ENCODE results near the gene ATP2A1.
A peak's percentile ranks its signal among the peaks of the same experiment; 100 is the strongest.

Gene ATP2A1

GRCh38 chr16:28878083-28878926 is at the start of gene ATP2A1:
Gene ATP2A1 (plus strand): TSS chr16:28878488. CDS start chr16:28878672, 184 bp downstream.
- DNase-seq (ENCODE audit: low spot score), result no peak

- DNase-seq (ENCODE audit: low spot score), result no peak
These were observed 48.5 kb upstream of the ATP2A1 start for GRCh38 chr16:28829747-28830146.

- DNase-seq (ENCODE audit: low spot score), result no peak
These were observed 47.8 kb upstream of the ATP2A1 start for GRCh38 chr16:28830531-28830930.

DNA sequence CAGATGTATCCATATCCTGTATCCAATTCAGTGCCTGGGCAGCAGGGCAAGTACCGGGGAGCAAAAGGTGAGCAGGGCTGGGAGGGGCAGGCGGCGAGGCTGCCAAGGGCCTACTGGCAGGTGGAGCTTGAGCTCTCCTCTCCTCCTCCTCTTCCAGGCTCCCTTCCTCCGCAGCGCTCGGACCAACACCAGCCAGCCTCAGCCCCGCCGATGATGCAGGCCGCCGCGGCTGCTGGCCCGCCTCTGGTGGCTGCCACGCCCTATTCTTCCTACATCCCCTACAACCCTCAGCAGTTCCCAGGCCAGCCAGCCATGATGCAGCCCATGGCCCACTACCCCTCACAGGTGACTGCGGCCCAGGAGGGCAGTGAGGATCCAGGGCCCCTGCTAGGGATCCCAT is 43.9 kb upstream of the ATP2A1 start:
- DNase-seq (ENCODE audit: low spot score), result no peak

- no peak for DNase-seq (ENCODE audit: low spot score)
These were observed 43.1 kb upstream of the ATP2A1 start for GRCh38 chr16:28834873-28835863.

DNA sequence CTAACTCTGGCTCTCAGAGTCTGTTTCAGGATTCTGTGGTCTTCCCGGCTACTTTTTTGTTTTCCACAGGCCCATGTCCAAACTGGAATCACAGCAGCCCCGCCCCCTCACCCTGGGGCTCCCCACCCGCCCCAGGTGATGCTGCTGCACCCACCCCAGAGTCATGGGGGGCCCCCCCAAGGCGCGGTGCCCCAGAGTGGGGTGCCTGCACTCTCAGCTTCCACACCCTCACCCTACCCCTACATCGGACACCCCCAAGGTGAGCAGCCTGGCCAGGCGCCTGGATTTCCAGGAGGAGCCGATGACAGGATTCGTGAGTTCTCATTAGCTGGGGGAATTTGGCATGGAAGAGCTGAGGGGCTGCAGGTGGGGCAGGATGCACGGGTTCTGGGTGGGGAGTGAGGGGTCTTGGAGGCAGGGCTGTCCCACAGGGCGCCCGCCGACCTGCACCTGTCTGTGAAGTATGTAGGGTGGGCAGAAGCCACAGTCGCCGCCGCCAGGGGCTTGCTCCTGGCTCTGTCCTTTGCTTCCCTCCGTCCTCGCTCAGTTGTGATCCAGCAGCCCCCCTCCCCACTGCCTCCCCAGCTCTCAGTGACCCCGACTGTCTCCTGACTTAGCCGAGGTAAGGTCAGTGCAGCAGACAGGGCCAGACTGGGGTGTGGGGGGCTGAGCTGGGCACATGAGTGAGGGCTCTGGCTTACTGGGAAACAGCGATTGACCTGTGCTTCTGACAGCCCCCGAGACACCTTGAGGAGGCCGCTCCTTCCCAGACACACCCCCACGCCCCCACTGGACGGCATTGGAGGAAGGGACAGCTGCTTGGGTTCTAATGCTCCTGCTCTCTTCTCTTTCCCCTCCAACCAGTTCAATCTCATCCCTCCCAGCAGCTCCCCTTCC is 42.2 kb upstream of the ATP2A1 start:
- DNase-seq (ENCODE audit: low spot score), result no peak

DNA sequence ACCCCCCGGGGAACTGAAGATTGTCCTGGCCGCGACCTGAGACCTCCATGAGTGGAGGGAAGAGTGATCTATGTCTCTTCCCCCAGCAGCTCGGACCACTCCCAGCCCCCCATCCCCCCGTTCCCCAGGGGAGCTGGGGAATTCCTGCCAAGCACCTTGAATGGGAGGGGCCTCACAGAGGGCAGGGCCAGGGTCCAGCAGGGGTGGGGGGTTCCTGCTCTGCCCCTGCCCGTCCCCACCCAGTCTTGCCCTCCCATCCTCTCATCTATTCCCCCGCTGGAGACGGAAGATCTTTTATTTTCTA is 41.6 kb upstream of the ATP2A1 start:
- no peak for DNase-seq (ENCODE audit: low spot score)

DNA sequence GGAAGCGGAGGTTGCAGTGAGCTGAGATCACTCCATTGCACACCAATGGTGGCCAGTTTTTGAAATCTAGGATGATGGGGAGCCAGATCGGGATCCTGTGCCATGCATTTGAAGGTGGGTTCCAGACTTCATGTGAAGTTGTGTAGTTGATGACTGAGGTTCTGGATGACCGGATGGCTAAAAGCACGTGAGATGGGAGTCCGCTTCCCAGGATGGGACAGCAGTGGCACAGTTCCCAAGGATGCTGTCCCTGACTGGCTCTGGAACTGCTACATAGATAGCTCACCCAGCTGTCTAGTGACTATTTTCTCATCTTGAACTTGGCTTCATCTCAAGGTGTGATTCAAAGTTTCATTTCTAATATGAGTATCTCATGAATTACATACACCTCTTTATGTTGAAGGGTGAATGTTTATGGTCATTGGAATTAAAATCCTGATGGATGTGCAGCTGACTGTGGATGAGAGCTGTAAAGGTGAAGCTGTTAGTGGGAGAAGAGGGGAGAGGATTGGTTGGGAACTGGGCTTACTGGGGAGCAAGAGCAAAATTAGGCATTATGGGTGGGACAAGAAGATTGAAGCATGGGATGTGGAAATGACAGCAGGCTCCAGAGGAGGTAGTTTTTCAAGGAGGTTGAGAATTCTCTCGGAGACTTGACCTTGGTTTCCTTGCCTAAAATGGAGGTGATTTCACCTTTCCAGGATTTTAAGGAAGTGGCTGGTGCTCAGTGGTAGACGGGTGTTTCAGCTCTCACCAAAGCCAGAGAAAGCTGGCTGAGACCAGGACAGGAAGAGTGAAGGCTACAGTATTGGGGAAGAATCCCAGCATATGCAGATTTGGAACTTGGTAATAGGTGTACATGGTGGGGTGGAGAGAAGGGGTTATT is 40.4 kb upstream of the ATP2A1 start:
- DNase-seq (ENCODE audit: low spot score), result no peak

- no peak for DNase-seq (ENCODE audit: low spot score)
These were observed 39.8 kb upstream of the ATP2A1 start for GRCh38 chr16:28838558-28838918.

DNA sequence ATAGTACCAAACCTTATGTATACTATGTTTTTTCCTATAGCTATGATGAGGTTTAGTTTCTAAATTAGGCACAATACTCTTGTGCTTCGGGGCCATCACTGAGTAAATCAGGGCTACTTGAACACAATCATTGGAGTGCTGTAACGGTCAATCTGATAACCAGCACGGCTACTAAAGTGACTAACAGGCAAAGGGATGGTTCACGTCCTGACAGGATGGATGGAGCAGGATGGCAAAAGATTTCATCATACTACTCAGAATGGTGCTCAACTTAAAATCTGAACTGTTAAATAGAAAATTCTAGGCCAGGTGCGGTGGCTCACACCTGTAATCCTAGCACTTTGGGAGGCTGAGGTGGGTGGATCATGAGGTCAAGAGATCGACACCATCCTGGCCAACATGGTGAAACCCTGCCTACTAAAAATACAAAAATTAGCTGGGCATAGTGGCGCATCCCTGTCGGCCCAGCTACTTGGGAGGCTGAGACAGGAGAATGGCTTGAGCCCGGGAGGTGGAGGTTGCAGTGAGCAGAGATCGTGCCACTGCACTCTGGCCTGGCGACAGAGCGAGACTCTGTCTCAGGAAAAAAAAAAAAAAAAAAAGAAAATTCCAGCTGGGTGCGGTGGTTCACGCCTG is 39.2 kb upstream of the ATP2A1 start:
- DNase-seq (ENCODE audit: low spot score), result no peak

GRCh38 chr16:28839899-28840298 is 38.4 kb upstream of the ATP2A1 start:
- DNase-seq (ENCODE audit: low spot score), result no peak

- DNase-seq (ENCODE audit: low spot score), result no peak
These were observed 35.6 kb upstream of the ATP2A1 start for GRCh38 chr16:28842696-28843095.

- no peak for DNase-seq (ENCODE audit: low spot score)
These were observed 34.5 kb upstream of the ATP2A1 start for GRCh38 chr16:28843766-28844165.

- DNase-seq (ENCODE audit: low spot score), result no peak
These were observed 33.9 kb upstream of the ATP2A1 start for GRCh38 chr16:28844226-28844885.

- DNase-seq (ENCODE audit: low spot score), result no peak
These were observed 33.0 kb upstream of the ATP2A1 start for GRCh38 chr16:28845293-28845692.

DNA sequence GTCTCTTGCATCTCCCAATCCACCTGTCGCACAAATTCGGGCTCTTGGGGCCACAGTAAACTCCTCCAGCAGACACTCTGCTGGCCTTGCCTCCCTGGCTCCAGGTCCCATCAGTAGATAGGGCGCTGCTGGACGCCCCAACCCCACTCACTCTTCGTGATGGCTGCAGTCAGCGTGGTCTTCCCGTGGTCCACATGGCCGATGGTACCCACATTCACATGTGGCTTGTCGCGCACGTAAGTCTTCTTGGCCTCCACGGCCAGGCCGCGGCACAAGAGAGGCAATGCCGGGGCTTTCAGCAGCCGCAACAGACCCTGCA is 32.6 kb upstream of the ATP2A1 start:
- DNase-seq (ENCODE audit: low spot score), result no peak

- DNase-seq (ENCODE audit: low spot score), result peak; percentile 99
These were observed 32.0 kb upstream of the ATP2A1 start, which contains the start of gene TUFM for GRCh38 chr16:28846080-28846932. Gene TUFM (minus strand): TSS chr16:28846348. CDS start chr16:28846269, 79 bp downstream.

DNA sequence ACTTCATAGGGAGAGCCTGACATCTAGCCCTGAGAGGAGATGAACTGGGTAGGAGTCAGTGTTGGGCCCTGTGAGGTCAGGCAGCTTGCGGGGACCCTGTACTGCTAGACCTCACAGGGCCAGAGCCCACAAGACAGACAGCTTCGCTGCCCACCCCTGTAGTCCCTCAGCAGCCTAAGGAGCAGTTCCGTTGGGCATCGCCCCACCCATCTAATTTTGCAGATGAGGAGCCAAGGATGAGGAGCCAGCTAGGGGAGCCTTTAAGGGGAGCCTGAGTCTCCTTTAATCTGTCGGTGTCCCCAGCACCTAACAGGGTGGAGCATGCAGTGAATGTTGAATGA is 31.4 kb upstream of the ATP2A1 start:
- no peak for DNase-seq (ENCODE audit: low spot score)

GRCh38 chr16:28858421-28858820 is 19.9 kb upstream of the ATP2A1 start:
- DNase-seq (ENCODE audit: low spot score), result no peak

Measured in globus pallidus (tissue), 1 donor.